Measurements from ENCODE around the gene GNG4.

GRCh38 chr1:235628316-235629005 lies 21.1 kb downstream of the GNG4 start:
- TF ChIP-seq EZH2phosphoT487 (IDR thresholded peaks at IDR 0.05; ENCODE audit: low read depth) = no peak
- no peak for TF ChIP-seq CTCF (IDR thresholded peaks at IDR 0.05; ENCODE audit: low read depth, low read length)

Measured in OCI-LY3 (cell line).